IMR-90 (cell line): ENCODE measurements around the gene C3orf49. TPM values are rescaled to one million over a fixed set of nuclear protein-coding genes. Genes with fewer than 3 reads are reported as not detected.

ENCODE experiments used
- ATAC-seq: fragments of 200-7000 bp; cut with Tn5 transposase; 2 replicates; pipeline ENCODE4 v1.9.1; 2020; ENCODE audit warnings: low read depth, mild to moderate bottlenecking, moderate library complexity
- BruUV-seq: library from RNA; stranded (reverse); fragments of 400-500 nt; replicated peaks from 2 replicates; lab custom pipeline; 2021; lab: Mats Ljungman, UMichigan
- CTCF ChIA-PET: fragments of 300-600 bp; formaldehyde crosslinking; extraction: SDS; loops from one replicate; lab custom pipeline; 2021; ENCODE audit warnings: antibody characterized with exemption; lab: Yijun Ruan, JAX
- POLR2A ChIA-PET: fragments of 300-600 bp; sonication (Branson Sonifier 250); formaldehyde crosslinking; loops from one replicate; lab custom pipeline; 2022; ENCODE audit warnings: antibody characterized with exemption; ENCODE audit not compliant: unreplicated experiment; lab: Charles Lee
- DNase-seq: peaks from one replicate; pipeline ENCODE4 v3.0.0; 2013
- H2AFZ ChIP-seq: replicated peaks from 2 replicates; pipeline ENCODE3; 2013; ENCODE audit warnings: low read length, mild to moderate bottlenecking; ENCODE audit not compliant: poor library complexity
- H2AK5ac ChIP-seq: 2 replicates; pipeline ENCODE4 v1.6.1; 2013; ENCODE audit warnings: low read depth, low read length, inconsistent platforms
- H2AK9ac ChIP-seq: replicated peaks from 2 replicates; pipeline ENCODE3; 2013; ENCODE audit warnings: mild to moderate bottlenecking, low read depth, low read length, moderate library complexity; ENCODE audit not compliant: poor library complexity
- H2BK120ac ChIP-seq: 2 replicates; pipeline ENCODE4 v1.6.1; 2013; ENCODE audit warnings: low read depth, low read length, inconsistent platforms
- H2BK15ac ChIP-seq: 3 replicates; pipeline ENCODE4 v1.6.1; 2013; ENCODE audit warnings: low read depth, low read length, inconsistent platforms
- H2BK20ac ChIP-seq: 2 replicates; pipeline ENCODE4 v1.6.1; 2013; ENCODE audit warnings: low read depth, mild to moderate bottlenecking, inconsistent platforms, low read length, moderate library complexity
- H2BK5ac ChIP-seq: 2 replicates; pipeline ENCODE4 v1.6.1; 2013; ENCODE audit warnings: mild to moderate bottlenecking, low read depth, low read length, inconsistent platforms; ENCODE audit not compliant: poor library complexity, severe bottlenecking
- H3K14ac ChIP-seq: replicated peaks from 2 replicates; pipeline ENCODE4 v1.6.1; 2013; ENCODE audit warnings: low read depth, low read length, inconsistent platforms
- H3K18ac ChIP-seq: 2 replicates; pipeline ENCODE4 v1.6.1; 2013; ENCODE audit warnings: low read depth, low read length, control low read depth
- H3K23ac ChIP-seq: 2 replicates; pipeline ENCODE4 v1.6.1; 2013; ENCODE audit warnings: low read depth, low read length, inconsistent platforms
- H3K27ac ChIP-seq: 2 replicates; pipeline ENCODE4 v1.5.1; 2013; ENCODE audit warnings: mild to moderate bottlenecking, control low read depth, low read length; ENCODE audit not compliant: insufficient read depth
- H3K27me3 ChIP-seq: 2 replicates; pipeline ENCODE4 v1.6.1; 2013; ENCODE audit warnings: low read length; ENCODE audit not compliant: control insufficient read depth, insufficient read depth
- H3K36me3 ChIP-seq: 2 replicates; pipeline ENCODE4 v1.6.1; 2013; ENCODE audit warnings: low read length, mixed read lengths; ENCODE audit not compliant: control insufficient read depth, insufficient read depth
- H3K4ac ChIP-seq: 2 replicates; pipeline ENCODE4 v1.6.1; 2013; ENCODE audit warnings: low read depth, low read length, inconsistent platforms
- H3K4me1 ChIP-seq: 2 replicates; pipeline ENCODE4 v1.6.1; 2013; ENCODE audit warnings: low read length, mixed read lengths; ENCODE audit not compliant: control insufficient read depth, insufficient read depth
- H3K4me2 ChIP-seq: 2 replicates; pipeline ENCODE4 v1.6.1; 2013; ENCODE audit warnings: low read depth, mild to moderate bottlenecking, control low read depth, low read length, moderate library complexity
- H3K4me3 ChIP-seq: 2 replicates; pipeline ENCODE4 v1.5.1; 2013; ENCODE audit warnings: low read depth, mild to moderate bottlenecking, control low read depth, low read length, moderate library complexity; ENCODE audit not compliant: insufficient read depth
- H3K56ac ChIP-seq: 2 replicates; pipeline ENCODE4 v1.6.1; 2013; ENCODE audit warnings: low read length, inconsistent platforms; ENCODE audit not compliant: insufficient read depth; ENCODE audit errors: extremely low read depth
- H3K79me1 ChIP-seq, 2 experiments: 2 replicates each; pipeline ENCODE4 v1.6.1; 2013; ENCODE audit warnings: low read length in 2 of 2, inconsistent platforms in 1 of 2, low read depth in 1 of 2
- H3K9ac ChIP-seq: 2 replicates; pipeline ENCODE4 v1.6.1; 2013; ENCODE audit warnings: low read depth, low read length, control low read depth
- H3K9me1 ChIP-seq: 2 replicates; pipeline ENCODE4 v1.6.1; 2013; ENCODE audit warnings: low read length, inconsistent platforms; ENCODE audit not compliant: insufficient read depth
- H3K9me3 ChIP-seq: 2 replicates; pipeline ENCODE4 v1.6.1; 2013; ENCODE audit warnings: low read length; ENCODE audit not compliant: control insufficient read depth, insufficient read depth
- H4K20me1 ChIP-seq: 2 replicates; pipeline ENCODE4 v1.6.1; 2013; ENCODE audit warnings: low read length, inconsistent platforms; ENCODE audit not compliant: insufficient read depth
- H4K5ac ChIP-seq: 2 replicates; pipeline ENCODE4 v1.6.1; 2013; ENCODE audit warnings: mild to moderate bottlenecking, low read depth, low read length, control low read depth
- H4K8ac ChIP-seq, 2 experiments: 2 replicates each; pipeline ENCODE4 v1.6.1; 2013; ENCODE audit warnings: low read depth in 2 of 2, low read length in 2 of 2, control low read depth in 1 of 2, inconsistent platforms in 1 of 2
- H4K91ac ChIP-seq: 2 replicates; pipeline ENCODE4 v1.6.1; 2013; ENCODE audit warnings: low read depth, low read length, inconsistent platforms; ENCODE audit not compliant: insufficient read depth
- BHLHE40 ChIP-seq: fragments of 150-350 bp; IDR thresholded peaks from 2 replicates; pipeline ENCODE4 v1.6.1; 2016; ENCODE audit warnings: mild to moderate bottlenecking, low read depth, low read length
- CEBPB ChIP-seq: IDR thresholded peaks from 2 replicates; pipeline ENCODE4 v1.6.1; 2012; ENCODE audit warnings: low read depth, low read length, improper control_type of control experiment
- CHD1 ChIP-seq: IDR thresholded peaks from 2 replicates; pipeline ENCODE4 v1.6.1; 2012; ENCODE audit warnings: low read depth, low read length, improper control_type of control experiment
- FOS ChIP-seq: fragments of 150-350 bp; IDR thresholded peaks from 2 replicates; pipeline ENCODE4 v1.6.1; 2016; ENCODE audit warnings: low read depth, low read length
- MAFK ChIP-seq: IDR thresholded peaks from 2 replicates; pipeline ENCODE4 v1.6.1; 2012; ENCODE audit warnings: low read depth, low read length, improper control_type of control experiment
- MAZ ChIP-seq: IDR thresholded peaks from 2 replicates; pipeline ENCODE4 v1.6.1; 2012; ENCODE audit warnings: low read depth, mild to moderate bottlenecking, low read length, improper control_type of control experiment, moderate library complexity, borderline replicate concordance
- MXI1 ChIP-seq: IDR thresholded peaks from 2 replicates; pipeline ENCODE4 v1.6.1; 2012; ENCODE audit warnings: low read depth, mild to moderate bottlenecking, low read length, moderate library complexity, borderline replicate concordance
- NFE2L2 ChIP-seq: fragments of 150-350 bp; IDR thresholded peaks from 2 replicates; pipeline ENCODE4 v1.6.1; 2016; ENCODE audit warnings: low read depth, mild to moderate bottlenecking, low read length
- POLR2A ChIP-seq: IDR thresholded peaks from 2 replicates; pipeline ENCODE4 v1.6.1; 2012; ENCODE audit warnings: mild to moderate bottlenecking, low read depth, low read length
- RAD21 ChIP-seq: IDR thresholded peaks from 2 replicates; pipeline ENCODE4 v1.6.1; 2012; ENCODE audit warnings: low read length, improper control_type of control experiment
- RCOR1 ChIP-seq: IDR thresholded peaks from 2 replicates; pipeline ENCODE4 v1.6.1; 2012; ENCODE audit warnings: mild to moderate bottlenecking, low read length, improper control_type of control experiment; ENCODE audit not compliant: insufficient replicate concordance
- RFX5 ChIP-seq: IDR thresholded peaks from 2 replicates; pipeline ENCODE4 v1.8.0; 2012; ENCODE audit warnings: low read depth, mild to moderate bottlenecking, low read length, moderate library complexity
- SMC3 ChIP-seq: fragments of 150-350 bp; IDR thresholded peaks from 2 replicates; pipeline ENCODE4 v1.6.1; 2016; ENCODE audit warnings: low read depth, mild to moderate bottlenecking, antibody characterized with exemption, low read length, moderate library complexity
- WGBS, 2 experiments: methylation state at CpG; one replicate each; pipeline versions ENCODE4 v1.1.5 to v1.1.7; 2013; ENCODE audit warnings: missing lambda C conversion rate in 2 of 2; ENCODE audit not compliant: insufficient read length in 1 of 2; ENCODE audit errors: extremely low coverage in 2 of 2; 5-methylcytosine and 5-hydroxymethylcytosine counted together
- dilution Hi-C: fragments of 300-500 bp; cut with HindIII; formaldehyde crosslinking; loops from one replicate; pipeline ENCODE4 v1.14.3; 2018; ENCODE audit warnings: low sequenced_read_pairs; ENCODE audit not compliant: unreplicated experiment
- in situ Hi-C: fragments of 300-500 bp; cut with MboI; formaldehyde crosslinking; loops from 3 replicates; pipeline ENCODE4 v1.14.3; 2019; ENCODE audit warnings: low sequenced_read_pairs, inconsistent platforms, mixed read lengths
- intact Hi-C: fragments of 100-400 bp; cut with micrococcal nuclease; formaldehyde crosslinking; loops from 2 replicates; pipeline ENCODE4 v1.10.0; 2022
- polyA plus RNA-seq, 3 experiments: library from polyadenylated mRNA; depleted of rRNA; stranded (reverse); fragments of >200 nt; gene quantifications; 2 replicates each; pipeline ENCODE4 v1.2.3, GENCODE V29; 2012; ENCODE audit warnings: low replicate concordance in 1 of 3
- total RNA-seq: library from RNA; depleted of rRNA; stranded (reverse); fragments of >200 nt; gene quantifications from 2 replicates; pipeline ENCODE4 v1.2.3, GENCODE V29; 2012
- TF ChIP-seq, protein P1 (sequence below): fragments of 150-350 bp; IDR thresholded peaks from 2 replicates; pipeline ENCODE4 v1.6.1; 2017; ENCODE audit warnings: mild to moderate bottlenecking, antibody characterized with exemption, low read length, low read depth
- TF ChIP-seq, protein P2 (sequence below): fragments of 150-350 bp; IDR thresholded peaks from 2 replicates; pipeline ENCODE4 v1.6.1; 2016; ENCODE audit warnings: low read depth, mild to moderate bottlenecking, low read length, moderate library complexity, borderline replicate concordance
- TF ChIP-seq, protein P3 (sequence below): conservative IDR thresholded peaks from 2 replicates; pipeline ENCODE4 v1.5.1; 2012; ENCODE audit warnings: mild to moderate bottlenecking, low read depth, low read length, improper control_type of control experiment

Gene C3orf49
- total and polyA plus RNA-seq, 2 of the 4 experiments (the other 2 are of a cell fraction), result not detected

DNA sequence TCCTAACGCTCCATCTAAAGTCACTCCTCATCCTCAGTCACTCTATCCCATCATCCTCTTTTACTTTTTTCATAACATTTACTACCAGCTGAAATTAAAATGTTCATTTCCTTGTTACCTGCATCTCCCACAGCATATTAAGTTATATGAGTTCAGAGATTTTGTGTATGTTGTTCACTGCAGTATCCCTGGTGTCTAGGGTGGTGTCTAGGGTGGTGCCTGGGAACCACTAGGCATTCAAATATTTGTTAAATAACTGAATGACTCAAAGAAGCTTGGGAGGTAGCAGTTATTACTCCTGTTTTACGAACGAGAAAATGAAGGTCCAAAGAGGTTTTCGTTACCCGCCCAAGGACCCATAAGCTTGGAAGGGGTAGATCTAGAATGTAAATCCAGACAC is 1.9 kb upstream of the C3orf49 start:
- Histone ChIP-seq H2BK120ac (no peak overlapping the region), H3K18ac (no peak overlapping the region), H2AFZ (no peak overlapping the region), H3K79me1 (no peaks in the 10 kb centered on the region), H3K4me2 (no peak overlapping the region), H2BK20ac (no peak overlapping the region), H4K91ac (no peak overlapping the region), H2AK9ac (no peak overlapping the region), H3K4me1 (no peaks in the 10 kb centered on the region), H3K9me1 (no peaks in the 10 kb centered on the region), H4K8ac (no peak overlapping the region), H4K5ac (no peak overlapping the region), H3K56ac (no peak overlapping the region), H3K27me3 (no peaks in the 10 kb centered on the region), H3K27ac (no peak overlapping the region), H2BK5ac (no peak overlapping the region), H2BK15ac (no peak overlapping the region), H2AK5ac (no peak overlapping the region), H3K4me3 (no peak overlapping the region), H3K23ac (no peak overlapping the region), H3K4ac (no peak overlapping the region), H3K36me3 (no peaks in the 10 kb centered on the region), H3K9ac (no peak overlapping the region), H4K20me1 (no peaks in the 10 kb centered on the region), H3K14ac (no peak overlapping the region), H3K9me3 (no peaks in the 10 kb centered on the region)
- POLR2A ChIA-PET, result no interaction called here
- dilution Hi-C loops, result no loop called here
- CTCF ChIA-PET, result interaction anchor here (0.5 to 5.7 kb wide), 4 partner anchors 9 to 1481 kb away, joined by 3 to 52 read pairs (median 3); no protein-coding TSS in a partner anchor
- no TSS peak for BruUV-seq
- in situ Hi-C loops, result loop anchor here (5.0 to 25.0 kb wide), 2 partner anchors 465 to 1205 kb away; no protein-coding TSS in a partner anchor
- no peak for TF ChIP-seq FOS
- TF ChIP-seq SMC3, result no peak
- TF ChIP-seq, protein P1, sequence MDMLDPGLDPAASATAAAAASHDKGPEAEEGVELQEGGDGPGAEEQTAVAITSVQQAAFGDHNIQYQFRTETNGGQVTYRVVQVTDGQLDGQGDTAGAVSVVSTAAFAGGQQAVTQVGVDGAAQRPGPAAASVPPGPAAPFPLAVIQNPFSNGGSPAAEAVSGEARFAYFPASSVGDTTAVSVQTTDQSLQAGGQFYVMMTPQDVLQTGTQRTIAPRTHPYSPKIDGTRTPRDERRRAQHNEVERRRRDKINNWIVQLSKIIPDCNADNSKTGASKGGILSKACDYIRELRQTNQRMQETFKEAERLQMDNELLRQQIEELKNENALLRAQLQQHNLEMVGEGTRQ, result no peak
- no peak for TF ChIP-seq MAZ
- TF ChIP-seq MXI1, result no peak
- TF ChIP-seq RCOR1, result no peak
- TF ChIP-seq NFE2L2, result no peak
- TF ChIP-seq CHD1, result no peak
- TF ChIP-seq, protein P2, sequence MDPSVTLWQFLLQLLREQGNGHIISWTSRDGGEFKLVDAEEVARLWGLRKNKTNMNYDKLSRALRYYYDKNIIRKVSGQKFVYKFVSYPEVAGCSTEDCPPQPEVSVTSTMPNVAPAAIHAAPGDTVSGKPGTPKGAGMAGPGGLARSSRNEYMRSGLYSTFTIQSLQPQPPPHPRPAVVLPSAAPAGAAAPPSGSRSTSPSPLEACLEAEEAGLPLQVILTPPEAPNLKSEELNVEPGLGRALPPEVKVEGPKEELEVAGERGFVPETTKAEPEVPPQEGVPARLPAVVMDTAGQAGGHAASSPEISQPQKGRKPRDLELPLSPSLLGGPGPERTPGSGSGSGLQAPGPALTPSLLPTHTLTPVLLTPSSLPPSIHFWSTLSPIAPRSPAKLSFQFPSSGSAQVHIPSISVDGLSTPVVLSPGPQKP, result no peak
- TF ChIP-seq, protein P3, sequence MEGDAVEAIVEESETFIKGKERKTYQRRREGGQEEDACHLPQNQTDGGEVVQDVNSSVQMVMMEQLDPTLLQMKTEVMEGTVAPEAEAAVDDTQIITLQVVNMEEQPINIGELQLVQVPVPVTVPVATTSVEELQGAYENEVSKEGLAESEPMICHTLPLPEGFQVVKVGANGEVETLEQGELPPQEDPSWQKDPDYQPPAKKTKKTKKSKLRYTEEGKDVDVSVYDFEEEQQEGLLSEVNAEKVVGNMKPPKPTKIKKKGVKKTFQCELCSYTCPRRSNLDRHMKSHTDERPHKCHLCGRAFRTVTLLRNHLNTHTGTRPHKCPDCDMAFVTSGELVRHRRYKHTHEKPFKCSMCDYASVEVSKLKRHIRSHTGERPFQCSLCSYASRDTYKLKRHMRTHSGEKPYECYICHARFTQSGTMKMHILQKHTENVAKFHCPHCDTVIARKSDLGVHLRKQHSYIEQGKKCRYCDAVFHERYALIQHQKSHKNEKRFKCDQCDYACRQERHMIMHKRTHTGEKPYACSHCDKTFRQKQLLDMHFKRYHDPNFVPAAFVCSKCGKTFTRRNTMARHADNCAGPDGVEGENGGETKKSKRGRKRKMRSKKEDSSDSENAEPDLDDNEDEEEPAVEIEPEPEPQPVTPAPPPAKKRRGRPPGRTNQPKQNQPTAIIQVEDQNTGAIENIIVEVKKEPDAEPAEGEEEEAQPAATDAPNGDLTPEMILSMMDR, result no peak
- TF ChIP-seq RAD21, result no peak
- TF ChIP-seq BHLHE40, result no peak
- no peak for TF ChIP-seq MAFK
- no peak for TF ChIP-seq POLR2A
- no peak for TF ChIP-seq RFX5
- no peak for TF ChIP-seq CEBPB
- DNase-seq (no peak), ATAC-seq (no peak)
- WGBS, 2 experiments, result no CpG with 5 or more reads among the region's 5 CpGs
- intact Hi-C loops, result no loop called here
